RWPE2 (cell line): Measurements from ENCODE around the gene E4F1.

Experiments used
- ATAC-seq: fragments of 200-7000 bp; cut with Tn5 transposase; 3 replicates; pipeline ENCODE4 v1.9.1; 2021; ENCODE audit warnings: low read depth
- DNase-seq: peaks from one replicate; pipeline ENCODE4 v3.0.0-alpha.2; 2020; ENCODE audit warnings: low spot score
- H3K27ac ChIP-seq: fragments of 450-650 bp; 2 replicates; pipeline ENCODE4 v1.5.1; 2017; ENCODE audit warnings: mild to moderate bottlenecking; ENCODE audit not compliant: poor library complexity, severe bottlenecking
- H3K27me3 ChIP-seq: fragments of 250-450 bp; sonication (Bioruptor Pico); 2 replicates; pipeline ENCODE4 v1.5.1; 2021; ENCODE audit warnings: mild to moderate bottlenecking, moderate library complexity; ENCODE audit not compliant: insufficient read depth, poor library complexity, severe bottlenecking
- H3K36me3 ChIP-seq: fragments of 250-450 bp; sonication (Bioruptor Pico); 2 replicates; pipeline ENCODE4 v1.5.1; 2020; ENCODE audit warnings: low read depth, mild to moderate bottlenecking, moderate library complexity
- H3K4me1 ChIP-seq: fragments of 250-450 bp; sonication (Bioruptor Pico); 2 replicates; pipeline ENCODE4 v1.5.1; 2021; ENCODE audit warnings: mild to moderate bottlenecking, moderate library complexity; ENCODE audit not compliant: insufficient read depth, poor library complexity, severe bottlenecking
- H3K4me3 ChIP-seq: fragments of 250-450 bp; sonication (Bioruptor Pico); 2 replicates; pipeline ENCODE4 v1.5.1; 2021; ENCODE audit warnings: mild to moderate bottlenecking, moderate library complexity; ENCODE audit not compliant: severe bottlenecking
- H3K9me3 ChIP-seq: fragments of 250-450 bp; sonication (Bioruptor Pico); 2 replicates; pipeline ENCODE4 v1.5.1; 2021; ENCODE audit warnings: mild to moderate bottlenecking, moderate library complexity; ENCODE audit not compliant: severe bottlenecking
- TF ChIP-seq, protein P1 (sequence below): fragments of 450-650 bp; IDR thresholded peaks from one replicate; pipeline ENCODE4 v1.5.1; 2017; ENCODE audit warnings: mild to moderate bottlenecking, moderate library complexity; ENCODE audit not compliant: poor library complexity, severe bottlenecking

The E4F1 gene

DNA sequence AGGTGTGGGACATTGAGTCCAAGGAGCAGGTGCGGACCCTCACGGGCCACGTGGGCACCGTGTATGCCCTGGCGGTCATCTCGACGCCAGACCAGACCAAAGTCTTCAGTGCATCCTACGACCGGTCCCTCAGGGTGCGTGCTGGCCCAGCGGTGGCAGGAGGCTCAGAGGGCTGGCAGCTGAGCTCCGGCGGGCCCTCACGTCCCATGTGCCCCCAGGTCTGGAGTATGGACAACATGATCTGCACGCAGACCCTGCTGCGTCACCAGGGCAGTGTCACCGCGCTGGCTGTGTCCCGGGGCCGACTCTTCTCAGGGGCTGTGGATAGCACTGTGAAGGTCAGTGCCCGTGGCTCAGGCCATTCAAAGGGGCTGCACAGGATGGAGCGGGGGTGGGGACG is 47.3 kb upstream of the E4F1 start:
- H3K27ac ChIP-seq: peak overlapping the region; percentile 22
- no peaks in the 10 kb centered on the region for H3K9me3 ChIP-seq
- peaks cover 5% of the 10 kb centered on the region for H3K4me1 ChIP-seq
- TF ChIP-seq, protein P1, sequence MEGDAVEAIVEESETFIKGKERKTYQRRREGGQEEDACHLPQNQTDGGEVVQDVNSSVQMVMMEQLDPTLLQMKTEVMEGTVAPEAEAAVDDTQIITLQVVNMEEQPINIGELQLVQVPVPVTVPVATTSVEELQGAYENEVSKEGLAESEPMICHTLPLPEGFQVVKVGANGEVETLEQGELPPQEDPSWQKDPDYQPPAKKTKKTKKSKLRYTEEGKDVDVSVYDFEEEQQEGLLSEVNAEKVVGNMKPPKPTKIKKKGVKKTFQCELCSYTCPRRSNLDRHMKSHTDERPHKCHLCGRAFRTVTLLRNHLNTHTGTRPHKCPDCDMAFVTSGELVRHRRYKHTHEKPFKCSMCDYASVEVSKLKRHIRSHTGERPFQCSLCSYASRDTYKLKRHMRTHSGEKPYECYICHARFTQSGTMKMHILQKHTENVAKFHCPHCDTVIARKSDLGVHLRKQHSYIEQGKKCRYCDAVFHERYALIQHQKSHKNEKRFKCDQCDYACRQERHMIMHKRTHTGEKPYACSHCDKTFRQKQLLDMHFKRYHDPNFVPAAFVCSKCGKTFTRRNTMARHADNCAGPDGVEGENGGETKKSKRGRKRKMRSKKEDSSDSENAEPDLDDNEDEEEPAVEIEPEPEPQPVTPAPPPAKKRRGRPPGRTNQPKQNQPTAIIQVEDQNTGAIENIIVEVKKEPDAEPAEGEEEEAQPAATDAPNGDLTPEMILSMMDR: no peak
- ATAC-seq: no peak
- H3K4me3 ChIP-seq: no peak overlapping the region
- no peak for DNase-seq
- peaks cover 51% of the 10 kb centered on the region for H3K36me3 ChIP-seq
- H3K27me3 ChIP-seq: no peaks in the 10 kb centered on the region

DNA sequence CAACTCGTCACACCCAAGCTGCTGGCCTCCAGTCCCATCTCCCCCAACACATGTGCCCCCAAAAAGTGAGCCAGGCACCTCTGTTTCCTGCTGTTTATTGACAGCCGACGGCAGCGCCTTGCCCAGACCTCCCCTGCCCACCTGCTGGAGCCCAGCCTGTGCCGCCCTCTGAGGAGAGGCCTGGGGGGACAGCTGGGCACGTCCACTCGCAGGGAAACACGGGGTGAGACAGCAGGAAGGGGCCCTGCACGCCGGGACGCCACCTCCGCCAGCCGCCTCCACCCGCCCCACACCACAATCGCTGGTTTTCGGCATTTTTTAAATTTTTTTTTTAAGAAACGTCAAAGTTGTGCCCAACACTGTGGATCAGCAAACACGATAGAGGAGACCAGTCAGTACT is 46.3 kb upstream of the E4F1 start:
- TF ChIP-seq, protein P1: no peak

DNA sequence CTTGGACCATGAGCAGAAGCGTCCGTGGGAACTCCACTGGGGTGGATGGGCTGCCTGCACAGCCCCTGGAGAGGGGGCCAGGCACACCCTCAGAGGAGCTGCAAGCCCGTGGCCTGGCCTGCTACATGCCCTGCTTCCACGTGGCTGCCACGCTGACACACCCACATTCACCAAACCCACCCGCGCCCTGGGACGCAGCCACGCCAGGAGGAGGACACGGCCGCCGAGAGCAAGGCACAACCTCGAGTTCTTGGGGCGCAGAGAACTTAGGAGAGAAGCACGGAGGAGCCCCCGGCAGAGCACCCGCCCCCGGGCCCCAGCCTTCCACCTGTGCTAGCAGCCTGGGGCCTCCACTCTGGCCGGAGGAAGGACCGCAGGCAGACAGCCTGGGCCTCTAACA is 45.8 kb upstream of the E4F1 start:
- H3K4me1 ChIP-seq: peaks cover 5% of the 10 kb centered on the region
- DNase-seq (no peak), ATAC-seq (no peak)
- peaks cover 41% of the 10 kb centered on the region for H3K36me3 ChIP-seq
- no peaks in the 10 kb centered on the region for H3K9me3 ChIP-seq
- H3K4me3 ChIP-seq: no peak overlapping the region
- TF ChIP-seq, protein P1: no peak
- H3K27me3 ChIP-seq: no peaks in the 10 kb centered on the region
- no peak overlapping the region for H3K27ac ChIP-seq

More for the DNA sequence above, 46.3 kb upstream of the E4F1 start:
- peaks cover 5% of the 10 kb centered on the region for H3K4me1 ChIP-seq
- no peaks in the 10 kb centered on the region for H3K9me3 ChIP-seq
- ATAC-seq (no peak), DNase-seq (no peak)
- peaks cover 42% of the 10 kb centered on the region for H3K36me3 ChIP-seq
- no peak overlapping the region for H3K4me3 ChIP-seq
- no peaks in the 10 kb centered on the region for H3K27me3 ChIP-seq
- H3K27ac ChIP-seq: peak overlapping the region; percentile 22

DNA sequence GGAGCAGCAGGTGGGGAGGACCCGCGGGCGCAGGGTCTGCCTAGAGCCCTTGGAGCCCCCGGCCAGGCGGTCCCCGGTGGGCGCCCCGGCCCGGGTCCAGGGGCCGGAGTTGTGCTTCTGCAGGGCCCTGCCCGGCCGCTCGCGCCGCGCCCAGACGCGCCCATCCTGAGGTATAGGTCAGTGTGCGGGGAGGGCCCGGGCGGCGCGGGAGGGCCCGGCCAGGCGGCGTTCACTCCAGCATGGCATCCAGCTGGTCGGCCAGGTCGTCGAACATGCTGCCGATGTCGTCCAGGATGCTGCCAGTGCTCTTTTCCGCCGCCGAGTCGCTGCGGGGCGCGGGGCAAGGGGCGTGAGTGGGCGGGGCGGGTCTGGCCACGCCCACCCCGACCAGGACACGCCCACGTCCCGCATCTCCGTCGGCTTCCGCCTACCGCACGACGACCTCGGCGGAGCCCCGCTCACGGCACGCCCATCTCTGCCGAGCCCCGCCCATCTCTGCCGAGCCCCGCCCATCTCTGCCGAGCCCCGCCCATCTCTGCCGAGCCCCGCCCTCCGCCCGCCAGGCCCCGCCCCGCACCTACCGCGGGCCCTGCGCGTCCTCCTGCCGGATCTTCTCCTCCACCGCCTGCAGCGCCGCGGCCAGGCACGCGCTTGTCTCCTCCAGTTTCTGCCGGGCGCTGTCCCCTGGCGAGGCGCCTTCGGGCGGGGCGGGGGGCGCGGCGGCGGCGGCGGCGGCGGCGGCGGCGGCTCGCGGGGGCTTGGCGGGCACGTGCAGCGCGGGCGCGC is 44.9 kb upstream of the E4F1 start:
- DNase-seq (no peak), ATAC-seq (peak; percentile 40)
- Histone ChIP-seq H3K4me3 (no peak overlapping the region), H3K27me3 (no peaks in the 10 kb centered on the region), H3K4me1 (peaks cover 5% of the 10 kb centered on the region), H3K36me3 (peaks cover 35% of the 10 kb centered on the region), H3K9me3 (no peaks in the 10 kb centered on the region), H3K27ac (no peak overlapping the region)
- TF ChIP-seq, protein P1: no peak

DNA sequence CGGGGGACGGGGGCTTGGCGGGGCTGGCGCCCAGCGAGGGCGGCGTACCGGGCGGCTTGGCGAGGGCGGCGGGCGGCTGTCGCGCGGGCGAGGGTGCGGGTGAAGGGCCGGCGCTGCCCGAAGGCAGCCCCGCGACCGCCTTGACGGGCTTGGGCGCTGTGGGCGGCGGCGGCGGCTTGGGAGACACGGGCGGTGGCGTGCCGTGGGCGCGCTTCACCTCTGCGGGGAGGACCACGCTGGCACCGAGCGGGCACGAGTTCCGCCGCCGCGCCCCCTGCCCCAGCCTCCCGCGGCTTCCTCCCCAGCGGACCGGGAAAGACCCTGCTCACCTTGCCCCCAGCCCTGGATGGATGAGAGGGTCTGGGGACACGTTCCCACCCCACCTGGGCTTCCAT is 44.3 kb upstream of the E4F1 start:
- Histone ChIP-seq H3K27ac (no peak overlapping the region), H3K27me3 (no peaks in the 10 kb centered on the region), H3K4me1 (peaks cover 5% of the 10 kb centered on the region), H3K9me3 (no peaks in the 10 kb centered on the region), H3K36me3 (peaks cover 32% of the 10 kb centered on the region), H3K4me3 (no peak overlapping the region)
- ATAC-seq (no peak), DNase-seq (no peak)
- TF ChIP-seq, protein P1: no peak
